ENCODE data around the gene ASPSCR1.

GRCh38 chr17:81957691-81958432 lies 19.6 kb upstream of the ASPSCR1 start:
- TF ChIP-seq TAF1 (IDR thresholded peaks at IDR 0.05; ENCODE audit: borderline replicate concordance, insufficient read depth, low read length): no peak
- no peak for TF ChIP-seq POLR2AphosphoS5 (IDR thresholded peaks at IDR 0.05; ENCODE audit: low read depth, low read length)
- no peak for TF ChIP-seq REST (IDR thresholded peaks at IDR 0.05; ENCODE audit: insufficient read depth in 1 of 2, low read depth in 2 of 2, low read length in 2 of 2)
- no peak for TF ChIP-seq SIN3A (IDR thresholded peaks at IDR 0.05; ENCODE audit: borderline replicate concordance, insufficient read depth, low read length)
- TF ChIP-seq FOXP2 (optimal IDR thresholded peaks at IDR 0.05; ENCODE audit: borderline replicate concordance, extremely low read depth, extremely low read length, insufficient read depth): no peak
